K562 (cell line): ENCODE results near the gene DNAJC1. TPM values are rescaled to one million over a fixed set of nuclear protein-coding genes. Genes with fewer than 3 reads are reported as not detected.

Experiments used
- ADNP ChIP-seq: fragments of 200-800 bp; sonication (Bioruptor generic); IDR thresholded peaks from 2 replicates; pipeline ENCODE4 v1.6.1; 2016; ENCODE audit warnings: missing genetic modification characterization, missing compliant biosample characterization
- ATF4 ChIP-seq: fragments of 450-650 bp; formaldehyde crosslinking; IDR thresholded peaks from 2 replicates; pipeline ENCODE4 v1.4.0; 2022; ENCODE audit warnings: mild to moderate bottlenecking, moderate library complexity
- BRD4 ChIP-seq: fragments of 200-600 bp; sonication (generic); IDR thresholded peaks from 2 replicates; pipeline ENCODE4 v1.6.1; 2017; ENCODE audit warnings: inconsistent platforms
- CBFA2T2 ChIP-seq: fragments of 450-650 bp; conservative IDR thresholded peaks from 2 replicates; pipeline ENCODE4 v1.6.1; 2017; ENCODE audit warnings: mild to moderate bottlenecking
- CBFA2T3 ChIP-seq: fragments of 450-650 bp; IDR thresholded peaks from 2 replicates; pipeline ENCODE4 v1.6.1; 2017
- CEBPB ChIP-seq: fragments of 450-650 bp; IDR thresholded peaks from 2 replicates; pipeline ENCODE4 v1.6.1; 2016; ENCODE audit warnings: missing genetic modification characterization, missing compliant biosample characterization
- CTCFL ChIP-seq: IDR thresholded peaks from 2 replicates; pipeline ENCODE4 v1.6.1; 2011; ENCODE audit warnings: borderline replicate concordance, low read depth, mild to moderate bottlenecking, moderate library complexity, low read length; ENCODE audit not compliant: insufficient read depth, poor library complexity, severe bottlenecking
- E2F8 ChIP-seq: fragments of 450-650 bp; IDR thresholded peaks from 2 replicates; pipeline ENCODE4 v1.7.1; 2018; ENCODE audit warnings: mild to moderate bottlenecking, low read depth; ENCODE audit not compliant: partially characterized antibody
- E4F1 ChIP-seq: fragments of 250-450 bp; sonication (Bioruptor Pico); IDR thresholded peaks from 2 replicates; pipeline ENCODE4 v1.5.0; 2021; ENCODE audit warnings: mild to moderate bottlenecking, borderline replicate concordance
- HMBOX1 ChIP-seq: sonication (generic); IDR thresholded peaks from 2 replicates; pipeline ENCODE4 v1.6.1; 2016
- HNRNPUL1 ChIP-seq: fragments of 200-400 bp; formaldehyde crosslinking; IDR thresholded peaks from 2 replicates; pipeline ENCODE4 v1.6.1; 2017; ENCODE audit warnings: low read length
- NR3C1 ChIP-seq: sonication (generic); formaldehyde crosslinking; IDR thresholded peaks from 2 replicates; pipeline ENCODE4 v1.8.1; 2022; ENCODE audit warnings: missing genetic modification reagents
- PYGO2 ChIP-seq: fragments of 450-650 bp; IDR thresholded peaks from 2 replicates; pipeline ENCODE4 v1.6.1; 2016; ENCODE audit warnings: mild to moderate bottlenecking, missing genetic modification characterization, moderate library complexity, missing compliant biosample characterization
- RAD21 ChIP-seq, 2 experiments: fragments of 250-450 bp in 1 of 2; fragments of 450-650 bp in 1 of 2; sonication (Bioruptor Pico) in 1 of 2; formaldehyde crosslinking in 1 of 2; IDR thresholded peaks in 1 of 2; conservative IDR thresholded peaks in 1 of 2; 2 replicates each; pipeline versions ENCODE4 v1.4.0 to v1.8.0; 2020 to 2022; ENCODE audit warnings: mild to moderate bottlenecking in 2 of 2, moderate library complexity in 1 of 2
- RBM14 ChIP-seq: fragments of 200-400 bp; formaldehyde crosslinking; IDR thresholded peaks from 2 replicates; pipeline ENCODE4 v1.6.1; 2018; ENCODE audit warnings: low read depth, mild to moderate bottlenecking, low read length, moderate library complexity, borderline replicate concordance; ENCODE audit not compliant: insufficient read depth
- SFPQ ChIP-seq: fragments of 200-400 bp; formaldehyde crosslinking; IDR thresholded peaks from 2 replicates; pipeline ENCODE4 v1.6.1; 2017; ENCODE audit warnings: mild to moderate bottlenecking, low read depth, low read length, moderate library complexity
- ZNF830 ChIP-seq: fragments of 250-450 bp; sonication (Bioruptor Pico); IDR thresholded peaks from 2 replicates; pipeline ENCODE4 v1.5.0; 2021; ENCODE audit warnings: mild to moderate bottlenecking
- polyA plus RNA-seq, 8 experiments: library from polyadenylated mRNA; depleted of rRNA in 4 of 8; stranded (reverse) in 5 of 8; unstranded in 3 of 8; fragments of >200 nt; fragmentation: Nextera tagmentation in 2 of 8; fragmentation: Illumina TruSeq in 1 of 8; extraction: Ambion mirVana in 2 of 8; extraction: Trizol in 1 of 8; gene quantifications; 2 replicates each; pipeline versions ENCODE4 v1.2.1 to v1.2.3, GENCODE V29; 2011 to 2014; ENCODE audit warnings: inconsistent platforms in 1 of 8, missing spikeins in 1 of 8
- total RNA-seq, 7 experiments: library from RNA; depleted of rRNA in 6 of 7; stranded (reverse); fragments of >200 nt in 6 of 7; fragmentation: Illumina TruSeq in 2 of 7; extraction: Trizol in 2 of 7; gene quantifications; 2 replicates each; pipeline versions ENCODE4 v1.2.1 to v1.2.3, GENCODE V29; 2011 to 2021; ENCODE audit warnings: low replicate concordance in 1 of 7

DNAJC1 gene
- total and polyA plus RNA-seq, 9 of the 15 experiments (the other 6 are each of a cell fraction or from before 2014, with no cell fraction given): 5.4 to 77.6 (median 40.3) TPM

GRCh38 chr10:21926949-21927348 lies 76.6 kb downstream of the DNAJC1 start (continued):
- TF ChIP-seq CTCFL (no peak), BRD4 (no peak), ZNF830 (CRISPR knock-in tag) (no peak), E2F8 (no peak), SFPQ (no peak), RAD21 (CRISPR knock-in tag; conservative IDR thresholded peaks at IDR 0.05 in 1 of 2, IDR thresholded peaks at IDR 0.05 in 1 of 2) (no peak), ATF4 (CRISPR knock-in tag) (no peak), CEBPB (peak; percentile 29; the same call in 1 of the 2 replicates), CBFA2T3 (0 out of 2 replicates have a peak, but pooled peaks have one; percentile 20), PYGO2 (tag) (no peak), NR3C1 (CRISPR knock-in tag) (no peak), HMBOX1 (peak; percentile 49), RBM14 (no peak), CBFA2T2 (no peak), ADNP (tag) (no peak), E4F1 (CRISPR knock-in tag) (no peak), HNRNPUL1 (no peak)
